ENCODE measurements around the gene GZF1. TPM values are rescaled to one million over a fixed set of nuclear protein-coding genes. Genes with fewer than 3 reads are reported as not detected.

The GZF1 gene
- total and polyA plus RNA-seq, 10 donors: 3.3 to 17.0 (median 11.2) TPM

DNA sequence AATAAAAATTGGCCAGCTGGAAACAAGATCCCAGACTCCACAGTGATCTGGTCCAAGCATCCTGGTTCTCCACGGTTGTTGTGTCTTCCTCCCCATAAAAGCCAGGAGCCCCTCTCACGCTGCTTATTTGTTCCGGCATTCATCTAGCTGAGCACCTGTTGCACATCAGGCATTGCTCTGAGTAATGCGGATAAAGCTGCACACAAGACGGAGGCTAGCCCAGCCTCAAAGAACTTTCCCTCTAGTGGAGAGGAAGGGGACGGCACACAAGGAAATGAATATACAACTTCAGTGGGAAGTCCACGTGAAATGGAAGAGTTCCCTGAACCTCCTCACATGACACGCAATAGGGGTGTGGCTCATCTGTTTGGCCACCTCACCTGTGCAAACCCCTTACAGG lies 41.7 kb upstream of the GZF1 start:
- Histone ChIP-seq H3K9me3 (peaks cover 0 to 5% (median 0%) of the 10 kb centered on the region in 8 donors), H3K27me3 (replicated peaks in 1 of 7) (no peaks in the 10 kb centered on the region), H3K4me3 (no peak overlapping the region), H3K27ac (no peak overlapping the region), H3K4me1 (no peaks in the 10 kb centered on the region), H3K36me3 (no peaks in the 10 kb centered on the region)
- no peak for TF ChIP-seq POLR2AphosphoS5 (IDR thresholded peaks at IDR 0.05)
- TF ChIP-seq, protein P1, sequence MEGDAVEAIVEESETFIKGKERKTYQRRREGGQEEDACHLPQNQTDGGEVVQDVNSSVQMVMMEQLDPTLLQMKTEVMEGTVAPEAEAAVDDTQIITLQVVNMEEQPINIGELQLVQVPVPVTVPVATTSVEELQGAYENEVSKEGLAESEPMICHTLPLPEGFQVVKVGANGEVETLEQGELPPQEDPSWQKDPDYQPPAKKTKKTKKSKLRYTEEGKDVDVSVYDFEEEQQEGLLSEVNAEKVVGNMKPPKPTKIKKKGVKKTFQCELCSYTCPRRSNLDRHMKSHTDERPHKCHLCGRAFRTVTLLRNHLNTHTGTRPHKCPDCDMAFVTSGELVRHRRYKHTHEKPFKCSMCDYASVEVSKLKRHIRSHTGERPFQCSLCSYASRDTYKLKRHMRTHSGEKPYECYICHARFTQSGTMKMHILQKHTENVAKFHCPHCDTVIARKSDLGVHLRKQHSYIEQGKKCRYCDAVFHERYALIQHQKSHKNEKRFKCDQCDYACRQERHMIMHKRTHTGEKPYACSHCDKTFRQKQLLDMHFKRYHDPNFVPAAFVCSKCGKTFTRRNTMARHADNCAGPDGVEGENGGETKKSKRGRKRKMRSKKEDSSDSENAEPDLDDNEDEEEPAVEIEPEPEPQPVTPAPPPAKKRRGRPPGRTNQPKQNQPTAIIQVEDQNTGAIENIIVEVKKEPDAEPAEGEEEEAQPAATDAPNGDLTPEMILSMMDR (IDR thresholded peaks at IDR 0.05 in 8 of 11, conservative IDR thresholded peaks at IDR 0.05 in 3 of 11): peak in 5 of 11 experiments; percentile 5 to 41 (median 20)
- WGBS, 5 donors: 74 to 89% (median 84%) methylated on average over 8 of the region's 8 CpGs
- no peak for DNase-seq
- intact Hi-C loops (cut with DNase I; ENCODE audit: low total_unique reads): no loop called here

DNA sequence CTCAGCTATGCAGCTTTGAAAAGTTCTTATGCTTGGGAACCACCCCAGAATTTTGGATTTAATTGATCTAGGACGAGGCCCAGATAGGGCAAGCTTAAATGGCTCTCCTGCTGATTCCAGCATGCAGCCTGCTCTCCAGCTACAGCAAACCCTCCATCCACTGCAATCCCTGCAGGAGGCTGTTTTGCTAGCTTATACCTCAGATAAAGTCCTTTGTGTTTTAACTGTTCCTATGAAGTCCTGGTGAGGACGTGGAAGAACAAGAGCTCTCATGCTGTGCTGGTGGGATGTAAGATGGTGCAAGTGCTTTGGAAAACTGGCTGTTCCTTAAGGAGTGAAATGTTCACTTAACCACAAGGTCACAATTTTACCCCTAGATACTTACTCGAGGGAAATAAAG lies 36.9 kb upstream of the GZF1 start:
- Histone ChIP-seq H3K9me3 (peaks cover 0 to 5% (median 0%) of the 10 kb centered on the region in 8 donors), H3K4me3 (no peak overlapping the region), H3K27me3 (replicated peaks in 1 of 7) (no peaks in the 10 kb centered on the region), H3K4me1 (no peaks in the 10 kb centered on the region), H3K36me3 (no peaks in the 10 kb centered on the region), H3K27ac (no peak overlapping the region)
- WGBS, 5 donors: 79 to 90% (median 89%) methylated on average over 3 of the region's 3 CpGs
- TF ChIP-seq, protein P1 (IDR thresholded peaks at IDR 0.05 in 8 of 11, conservative IDR thresholded peaks at IDR 0.05 in 3 of 11): no peak
- TF ChIP-seq POLR2A (IDR thresholded peaks at IDR 0.05) (no peak), POLR2AphosphoS5 (IDR thresholded peaks at IDR 0.05) (no peak)
- intact Hi-C loops (cut with DNase I; ENCODE audit: low total_unique reads): no loop called here
- DNase-seq: no peak

DNA sequence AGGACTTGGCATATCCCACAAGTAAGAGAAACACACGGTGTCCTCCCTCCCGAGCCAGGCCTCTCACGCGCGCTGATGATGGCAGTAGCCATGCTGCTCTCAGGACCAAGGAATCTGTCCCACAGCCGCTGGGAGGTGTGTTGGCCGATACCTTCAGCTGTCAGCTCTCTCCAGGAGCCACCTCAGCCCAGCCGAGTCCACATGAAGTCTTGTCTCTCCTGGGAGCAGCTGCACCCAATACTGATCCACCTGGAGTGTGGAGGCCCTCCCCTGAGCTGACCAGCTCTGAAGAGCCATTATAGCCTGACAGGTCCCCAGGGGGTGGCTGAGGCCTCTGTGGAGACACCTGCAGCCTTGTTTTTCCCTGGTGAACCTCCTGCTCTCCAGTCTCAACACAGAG lies 35.2 kb upstream of the GZF1 start:
- TF ChIP-seq, protein P1 (IDR thresholded peaks at IDR 0.05 in 8 of 11, conservative IDR thresholded peaks at IDR 0.05 in 3 of 11): no peak
- TF ChIP-seq POLR2AphosphoS5 (IDR thresholded peaks at IDR 0.05) (no peak), POLR2A (IDR thresholded peaks at IDR 0.05) (no peak)
- no peak overlapping the region for H3K27ac ChIP-seq
- H3K4me3 ChIP-seq: no peak overlapping the region
- no peaks in the 10 kb centered on the region for H3K9me3 ChIP-seq
- no peaks in the 10 kb centered on the region for H3K27me3 ChIP-seq (replicated peaks in 1 of 7)
- WGBS, 5 donors: 90 to 100% (median 95%) methylated on average over 2 to 8 of the region's 8 CpGs
- H3K4me1 ChIP-seq: no peaks in the 10 kb centered on the region
- no peaks in the 10 kb centered on the region for H3K36me3 ChIP-seq
- DNase-seq: no peak
- intact Hi-C loops (cut with DNase I; ENCODE audit: low total_unique reads): no loop called here

DNA sequence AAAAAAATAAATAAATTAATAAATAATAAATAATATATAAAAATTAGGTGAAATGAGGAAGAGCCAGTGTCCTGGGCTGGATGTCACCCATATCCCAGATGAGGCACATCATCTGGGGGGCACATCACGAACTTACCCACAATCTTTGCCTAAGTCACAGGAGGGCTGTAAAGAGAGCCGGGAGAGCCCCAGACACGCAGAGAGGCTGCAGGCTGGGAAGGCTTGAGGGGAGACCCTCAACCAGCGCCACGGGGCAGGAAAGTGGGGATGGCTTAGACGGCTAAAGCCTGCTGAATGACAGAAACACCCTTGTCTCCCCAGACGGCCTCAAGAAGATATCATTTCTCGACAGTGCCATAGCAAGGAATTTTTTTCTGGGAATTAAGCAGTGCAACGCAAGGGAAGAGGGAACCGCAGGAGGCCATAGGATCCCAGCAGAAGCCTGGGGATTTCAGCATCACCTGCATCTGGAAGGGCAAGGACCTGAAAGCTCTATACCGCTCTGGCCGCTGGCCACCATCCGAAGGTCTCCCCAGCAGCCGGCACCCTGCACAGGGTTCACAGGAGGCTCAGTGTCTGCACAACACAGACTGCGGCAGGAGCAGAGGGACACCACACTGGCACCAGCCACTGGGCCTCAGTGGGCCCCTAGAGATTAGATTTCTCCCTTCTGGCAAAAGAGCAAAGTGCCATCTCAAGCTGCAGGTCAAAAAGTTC lies 34.2 kb upstream of the GZF1 start:
- no peaks in the 10 kb centered on the region for H3K27me3 ChIP-seq (replicated peaks in 1 of 7)
- no peaks in the 10 kb centered on the region for H3K9me3 ChIP-seq
- 89 to 97% (median 95%) methylated on average over 15 of the region's 15 CpGs for WGBS, 5 donors
- no peak overlapping the region for H3K4me3 ChIP-seq
- H3K4me1 ChIP-seq: no peaks in the 10 kb centered on the region
- no peak overlapping the region for H3K27ac ChIP-seq
- no peak for DNase-seq
- intact Hi-C loops (cut with DNase I; ENCODE audit: low total_unique reads): no loop called here
- H3K36me3 ChIP-seq: no peaks in the 10 kb centered on the region
- TF ChIP-seq, protein P1 (IDR thresholded peaks at IDR 0.05 in 8 of 11, conservative IDR thresholded peaks at IDR 0.05 in 3 of 11): no peak
- TF ChIP-seq POLR2AphosphoS5 (IDR thresholded peaks at IDR 0.05) (no peak), POLR2A (IDR thresholded peaks at IDR 0.05) (no peak)
